HepG2 (cell line): ENCODE measurements around the gene COPZ1. TPM values are rescaled to one million over a fixed set of nuclear protein-coding genes. Genes with fewer than 3 reads are reported as not detected.
A peak's percentile ranks its signal among the peaks of the same experiment; 100 is the strongest.

ENCODE experiments used
- ASH2L ChIP-seq: fragments of 300-600, 200-600 bp; sonication (generic); IDR thresholded peaks from 2 replicates; pipeline ENCODE4 v1.7.0; 2017; ENCODE audit warnings: low read depth, mild to moderate bottlenecking, moderate library complexity, mixed read lengths, low read length; ENCODE audit not compliant: insufficient read length
- ELF3 ChIP-seq: IDR thresholded peaks from 2 replicates; pipeline ENCODE4 v1.6.1; 2016; ENCODE audit warnings: missing genetic modification reagents, missing compliant biosample characterization
- FOSL2 ChIP-seq: sonication (generic); formaldehyde crosslinking; IDR thresholded peaks from 2 replicates; pipeline ENCODE4 v1.4.0; 2020; ENCODE audit warnings: missing genetic modification reagents
- HCFC1 ChIP-seq: fragments of 150-350 bp; IDR thresholded peaks from 2 replicates; pipeline ENCODE4 v1.6.1; 2014; ENCODE audit warnings: low read depth, low read length
- HHEX ChIP-seq: IDR thresholded peaks from 2 replicates; pipeline ENCODE4 v1.6.1; 2016; ENCODE audit warnings: control low read depth
- HMG20B ChIP-seq: conservative IDR thresholded peaks from 2 replicates; pipeline ENCODE4 v1.6.1; 2016; ENCODE audit warnings: missing genetic modification reagents, missing compliant biosample characterization
- HNRNPK ChIP-seq: fragments of 200-400 bp; formaldehyde crosslinking; IDR thresholded peaks from 2 replicates; pipeline ENCODE4 v1.6.1; 2018; ENCODE audit warnings: low read length, low read depth, moderate library complexity, mild to moderate bottlenecking; ENCODE audit not compliant: poor library complexity, severe bottlenecking
- JUN ChIP-seq: sonication (generic); formaldehyde crosslinking; IDR thresholded peaks from 2 replicates; pipeline ENCODE4 v1.4.0; 2020; ENCODE audit warnings: mild to moderate bottlenecking, missing genetic modification reagents
- KLF16 ChIP-seq, 2 experiments: sonication (generic) in 1 of 2; formaldehyde crosslinking in 1 of 2; IDR thresholded peaks; 2 replicates each; pipeline versions ENCODE4 v1.6.1 to v1.8.0; 2016 to 2023; ENCODE audit warnings: missing genetic modification reagents in 2 of 2, missing compliant biosample characterization in 1 of 2
- NFYB ChIP-seq: sonication (generic); formaldehyde crosslinking; IDR thresholded peaks from 2 replicates; pipeline ENCODE4 v1.4.0; 2020; ENCODE audit warnings: missing genetic modification reagents
- PPARG ChIP-seq: conservative IDR thresholded peaks from 2 replicates; pipeline ENCODE4 v1.6.1; 2016; ENCODE audit warnings: missing biosample characterization, missing genetic modification reagents
- REL ChIP-seq: sonication (generic); formaldehyde crosslinking; conservative IDR thresholded peaks from 2 replicates; pipeline ENCODE4 v1.8.0; 2022; ENCODE audit warnings: mild to moderate bottlenecking, missing genetic modification reagents, moderate library complexity
- THAP11 ChIP-seq: IDR thresholded peaks from 2 replicates; pipeline ENCODE4 v1.6.1; 2016; ENCODE audit warnings: missing biosample characterization, missing genetic modification reagents
- U2AF1 ChIP-seq: fragments of 200-400 bp; formaldehyde crosslinking; optimal IDR thresholded peaks from 2 replicates; pipeline ENCODE3; 2017; ENCODE audit warnings: mild to moderate bottlenecking, low read depth, low read length
- XRCC5 ChIP-seq: fragments of 200-400 bp; formaldehyde crosslinking; optimal IDR thresholded peaks from 2 replicates; pipeline ENCODE3; 2017; ENCODE audit warnings: mild to moderate bottlenecking, low read length
- ZC3H13 ChIP-seq: sonication (generic); formaldehyde crosslinking; IDR thresholded peaks from 2 replicates; pipeline ENCODE4 v1.8.1; 2023; ENCODE audit warnings: mild to moderate bottlenecking, missing genetic modification reagents, moderate library complexity
- ZFP36L2 ChIP-seq: sonication (generic); formaldehyde crosslinking; IDR thresholded peaks from 2 replicates; pipeline ENCODE4 v1.4.0; 2020; ENCODE audit warnings: missing genetic modification reagents
- ZNF251 ChIP-seq: sonication (generic); formaldehyde crosslinking; IDR thresholded peaks from 2 replicates; pipeline ENCODE4 v1.9.0; 2021; ENCODE audit warnings: mild to moderate bottlenecking, missing genetic modification reagents
- ZNF317 ChIP-seq: sonication (generic); formaldehyde crosslinking; IDR thresholded peaks from 2 replicates; pipeline ENCODE4 v1.5.0; 2020; ENCODE audit warnings: mild to moderate bottlenecking, missing genetic modification reagents
- ZNF354B ChIP-seq: sonication (generic); formaldehyde crosslinking; IDR thresholded peaks from 2 replicates; pipeline ENCODE4 v1.8.0; 2022; ENCODE audit warnings: mild to moderate bottlenecking, missing genetic modification reagents
- ZNF589 ChIP-seq: sonication (generic); formaldehyde crosslinking; conservative IDR thresholded peaks from 2 replicates; pipeline ENCODE4 v1.8.0; 2022; ENCODE audit warnings: mild to moderate bottlenecking, moderate library complexity, missing genetic modification reagents
- ZNF614 ChIP-seq: IDR thresholded peaks from 2 replicates; pipeline ENCODE4 v1.6.1; 2018; ENCODE audit warnings: missing biosample characterization, missing genetic modification reagents, inconsistent platforms, borderline replicate concordance
- ZNF777 ChIP-seq: sonication (generic); formaldehyde crosslinking; IDR thresholded peaks from 2 replicates; pipeline ENCODE4 v1.4.0; 2020; ENCODE audit warnings: missing genetic modification reagents
- polyA plus RNA-seq, 8 experiments: library from polyadenylated mRNA; depleted of rRNA in 3 of 8; stranded (reverse) in 7 of 8; unstranded in 1 of 8; fragments of >200 nt; fragmentation: Illumina TruSeq in 4 of 8; extraction: Trizol in 4 of 8; gene quantifications; 2 replicates each; pipeline versions ENCODE4 v1.2.1 to v1.2.3, GENCODE V29; 2011 to 2016; ENCODE audit warnings: low read depth in 4 of 8, missing spikeins in 1 of 8, mixed read lengths in 1 of 8; ENCODE audit not compliant: insufficient read depth in 1 of 8
- total RNA-seq, 5 experiments: library from RNA; depleted of rRNA; stranded (reverse); fragments of >200 nt; fragmentation: Illumina TruSeq; extraction: Trizol; gene quantifications; 2 replicates each; pipeline ENCODE4 v1.2.3, GENCODE V29; 2016; ENCODE audit warnings: low read depth in 1 of 5
- TF ChIP-seq, protein P1 (sequence below): sonication (generic); IDR thresholded peaks from 2 replicates; pipeline ENCODE4 v1.6.1; 2016; ENCODE audit warnings: low read depth, borderline replicate concordance
- TF ChIP-seq, protein P2 (sequence below): IDR thresholded peaks from 2 replicates; pipeline ENCODE4 v1.6.1; 2012; ENCODE audit warnings: inconsistent platforms
- TF ChIP-seq, protein P3 (sequence below): sonication (generic); formaldehyde crosslinking; IDR thresholded peaks from 2 replicates; pipeline ENCODE4 v1.4.0; 2020; ENCODE audit warnings: missing genetic modification reagents
- TF ChIP-seq, protein P4 (sequence below): IDR thresholded peaks from 2 replicates; pipeline ENCODE4 v1.6.1; 2016; ENCODE audit warnings: missing compliant biosample characterization, missing genetic modification reagents, borderline replicate concordance
- TF ChIP-seq, protein P5 (sequence below): sonication (generic); formaldehyde crosslinking; IDR thresholded peaks from 2 replicates; pipeline ENCODE4 v1.8.1; 2023; ENCODE audit warnings: mild to moderate bottlenecking, moderate library complexity, missing genetic modification reagents

Gene COPZ1
- total and polyA plus RNA-seq, 2 of the 13 experiments (the other 11 are each of a cell fraction or from before 2014, with no cell fraction given), result 125 to 184 TPM

DNA sequence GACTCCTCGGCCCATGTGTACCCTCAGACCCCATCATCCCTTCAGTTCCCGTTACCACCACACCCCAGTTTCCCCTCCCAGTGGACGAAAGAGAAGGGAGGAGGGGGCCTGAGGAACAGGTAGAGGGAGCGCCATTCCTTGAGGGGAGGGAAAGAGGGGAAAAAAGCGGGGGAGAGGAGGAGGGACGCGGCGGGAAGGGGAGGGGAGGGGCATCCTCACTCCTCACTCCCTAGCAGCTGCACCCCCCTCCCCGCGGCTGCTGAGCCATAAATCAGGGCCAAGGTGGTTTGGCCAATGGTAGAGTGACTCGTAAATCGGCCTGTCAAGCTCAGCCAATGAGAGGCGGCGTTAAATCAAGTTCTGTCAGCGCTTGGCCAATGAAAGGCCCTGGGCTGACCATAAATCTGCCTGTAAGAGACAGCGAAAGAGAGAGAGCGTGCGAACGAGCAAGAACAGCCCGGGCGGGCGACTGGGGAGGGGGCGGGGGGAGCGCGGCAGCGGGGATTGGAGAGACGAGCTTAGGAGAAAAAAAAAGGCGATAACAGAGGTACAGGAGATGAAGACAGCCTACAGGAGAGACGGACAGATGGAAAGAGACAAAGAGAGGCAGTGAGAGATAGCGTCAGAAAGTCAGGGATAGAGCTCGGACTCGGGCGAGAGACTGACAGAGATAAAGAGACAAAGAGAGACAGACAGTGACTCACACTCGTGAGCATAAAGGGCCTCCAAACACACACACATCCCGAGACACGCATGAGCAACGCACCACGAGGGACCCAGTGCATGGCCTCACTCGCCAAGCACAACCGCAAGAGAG lies 34.2 kb downstream of the COPZ1 start (continued):
- TF ChIP-seq FOSL2 (CRISPR knock-in tag) (peak; percentile 77), ZNF589 (CRISPR knock-in tag) (0 out of 2 replicates have a peak, but pooled peaks have one; percentile 33), ZNF317 (CRISPR knock-in tag) (0 out of 2 replicates have a peak, but pooled peaks have one; percentile 71), THAP11 (CRISPR knock-in tag) (peak; percentile 78), ZNF354B (CRISPR knock-in tag) (0 out of 2 replicates have a peak, but pooled peaks have one; percentile 56), HCFC1 (0 out of 2 replicates have a peak, but pooled peaks have one; percentile 2), PPARG (no peak), ZNF614 (CRISPR knock-in tag) (peak; percentile 54; the same call in 1 of the 2 replicates), NFYB (CRISPR knock-in tag) (peak; percentile 95), ELF3 (no peak), HNRNPK (no peak), HMG20B (peak; percentile 95), U2AF1 (no peak), XRCC5 (peak; percentile 32), ZC3H13 (no peak), REL (no peak), ZNF251 (CRISPR knock-in tag) (no peak), HHEX (peak; percentile 46; the same call in 1 of the 2 replicates), ZFP36L2 (CRISPR knock-in tag) (no peak), ASH2L (peak; percentile 31), JUN (0 out of 2 replicates have a peak, but pooled peaks have one; percentile 24), ZNF777 (CRISPR knock-in tag) (0 out of 2 replicates have a peak, but pooled peaks have one; percentile 18), KLF16 (CRISPR knock-in tag; IDR thresholded peaks at IDR 0.05) (peak in 1 of 2 experiments; percentile 55; a peak in 2 of 4 replicates)
- TF ChIP-seq, protein P1, sequence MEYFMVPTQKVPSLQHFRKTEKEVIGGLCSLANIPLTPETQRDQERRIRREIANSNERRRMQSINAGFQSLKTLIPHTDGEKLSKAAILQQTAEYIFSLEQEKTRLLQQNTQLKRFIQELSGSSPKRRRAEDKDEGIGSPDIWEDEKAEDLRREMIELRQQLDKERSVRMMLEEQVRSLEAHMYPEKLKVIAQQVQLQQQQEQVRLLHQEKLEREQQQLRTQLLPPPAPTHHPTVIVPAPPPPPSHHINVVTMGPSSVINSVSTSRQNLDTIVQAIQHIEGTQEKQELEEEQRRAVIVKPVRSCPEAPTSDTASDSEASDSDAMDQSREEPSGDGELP, result peak; percentile 61; the same call in 1 of the 2 replicates
- TF ChIP-seq, protein P2, sequence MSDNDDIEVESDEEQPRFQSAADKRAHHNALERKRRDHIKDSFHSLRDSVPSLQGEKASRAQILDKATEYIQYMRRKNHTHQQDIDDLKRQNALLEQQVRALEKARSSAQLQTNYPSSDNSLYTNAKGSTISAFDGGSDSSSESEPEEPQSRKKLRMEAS, result peak; percentile 78
- TF ChIP-seq, protein P3, sequence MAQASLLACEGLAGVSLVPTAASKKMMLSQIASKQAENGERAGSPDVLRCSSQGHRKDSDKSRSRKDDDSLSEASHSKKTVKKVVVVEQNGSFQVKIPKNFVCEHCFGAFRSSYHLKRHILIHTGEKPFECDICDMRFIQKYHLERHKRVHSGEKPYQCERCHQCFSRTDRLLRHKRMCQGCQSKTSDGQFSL, result peak; percentile 86
- TF ChIP-seq, protein P4, sequence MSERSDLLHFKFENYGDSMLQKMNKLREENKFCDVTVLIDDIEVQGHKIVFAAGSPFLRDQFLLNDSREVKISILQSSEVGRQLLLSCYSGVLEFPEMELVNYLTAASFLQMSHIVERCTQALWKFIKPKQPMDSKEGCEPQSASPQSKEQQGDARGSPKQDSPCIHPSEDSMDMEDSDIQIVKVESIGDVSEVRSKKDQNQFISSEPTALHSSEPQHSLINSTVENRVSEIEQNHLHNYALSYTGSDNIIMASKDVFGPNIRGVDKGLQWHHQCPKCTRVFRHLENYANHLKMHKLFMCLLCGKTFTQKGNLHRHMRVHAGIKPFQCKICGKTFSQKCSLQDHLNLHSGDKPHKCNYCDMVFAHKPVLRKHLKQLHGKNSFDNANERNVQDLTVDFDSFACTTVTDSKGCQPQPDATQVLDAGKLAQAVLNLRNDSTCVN, result 0 out of 2 replicates have a peak, but pooled peaks have one; percentile 43
- TF ChIP-seq, protein P5, sequence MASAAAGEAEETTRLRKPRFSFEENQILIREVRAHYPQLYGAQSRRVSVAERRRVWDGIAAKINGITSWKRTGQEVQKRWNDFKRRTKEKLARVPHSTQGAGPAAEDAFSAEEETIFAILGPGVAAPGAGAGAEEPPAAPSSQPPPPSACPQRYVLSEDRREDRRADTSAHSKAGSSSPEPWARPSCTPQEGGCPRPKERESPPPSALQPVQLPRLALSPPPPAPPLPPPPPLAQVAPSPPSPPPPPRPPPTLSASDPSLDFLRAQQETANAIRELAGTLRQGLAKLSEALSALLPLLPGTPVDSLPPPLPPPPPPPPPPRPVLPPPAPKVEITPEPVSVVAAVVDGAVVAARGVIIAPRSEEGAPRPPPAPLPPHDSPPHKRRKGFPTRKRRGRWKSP, result 0 out of 2 replicates have a peak, but pooled peaks have one; percentile 17
